GM10266 (cell line): ENCODE data around the gene PLCH1.

Experiments used
- DNase-seq: peaks from one replicate; pipeline ENCODE4 v3.0.0; 2012; ENCODE audit errors: extremely low spot score
- CTCF ChIP-seq: IDR thresholded peaks from 2 replicates; pipeline ENCODE4 v1.5.1; 2012; ENCODE audit warnings: mild to moderate bottlenecking, low read depth; ENCODE audit not compliant: control insufficient read depth, insufficient read depth; ENCODE audit errors: missing control alignments

PLCH1 gene

GRCh38 chr3:155744626-155745324 lies at the start of gene PLCH1:
Gene PLCH1 (minus strand): TSS chr3:155745071. CDS start chr3:155704224, 40,847 bp downstream.
- no peak for TF ChIP-seq CTCF
- peak; percentile 57 for DNase-seq

- no peak for DNase-seq
- TF ChIP-seq CTCF: no peak
Measured at GRCh38 chr3:155792532-155792931, 47.7 kb upstream of the PLCH1 start.

GRCh38 chr3:155791190-155791589 lies 46.3 kb upstream of the PLCH1 start:
- no peak for DNase-seq
- no peak for TF ChIP-seq CTCF

GRCh38 chr3:155790272-155790925 lies 45.5 kb upstream of the PLCH1 start:
- no peak for TF ChIP-seq CTCF
- DNase-seq: no peak

DNA sequence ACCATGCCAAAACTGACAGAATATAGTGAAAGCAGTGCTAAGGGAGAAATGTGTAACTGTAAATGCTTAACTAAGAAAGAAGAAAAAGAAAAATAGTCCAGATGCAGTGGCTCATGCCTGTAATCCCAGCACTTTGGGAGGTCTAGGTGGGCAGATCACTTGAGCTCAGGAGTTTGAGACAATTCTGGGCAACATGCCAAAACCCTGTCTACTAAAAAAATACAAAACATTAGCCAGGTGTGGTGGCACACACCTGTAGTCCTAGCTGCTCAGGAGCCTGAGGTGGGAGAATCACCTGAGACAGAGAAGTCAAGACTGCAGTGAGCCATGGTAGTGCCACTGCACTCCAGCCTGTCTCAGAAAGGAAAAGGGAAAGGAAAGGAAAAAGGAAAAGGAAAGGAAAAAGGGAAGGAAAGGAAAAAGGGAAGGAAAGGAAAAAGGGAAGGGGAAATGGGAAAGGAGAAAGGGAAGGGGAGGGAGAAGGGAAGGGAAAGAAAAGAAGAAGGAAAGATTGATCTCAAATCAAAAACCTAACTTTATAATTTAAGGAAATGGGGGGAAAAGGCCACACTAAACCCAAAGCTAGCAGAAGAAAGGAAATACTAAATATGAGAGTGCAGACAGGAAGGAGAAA lies 40.9 kb upstream of the PLCH1 start:
- no peak for TF ChIP-seq CTCF
- DNase-seq: no peak

DNA sequence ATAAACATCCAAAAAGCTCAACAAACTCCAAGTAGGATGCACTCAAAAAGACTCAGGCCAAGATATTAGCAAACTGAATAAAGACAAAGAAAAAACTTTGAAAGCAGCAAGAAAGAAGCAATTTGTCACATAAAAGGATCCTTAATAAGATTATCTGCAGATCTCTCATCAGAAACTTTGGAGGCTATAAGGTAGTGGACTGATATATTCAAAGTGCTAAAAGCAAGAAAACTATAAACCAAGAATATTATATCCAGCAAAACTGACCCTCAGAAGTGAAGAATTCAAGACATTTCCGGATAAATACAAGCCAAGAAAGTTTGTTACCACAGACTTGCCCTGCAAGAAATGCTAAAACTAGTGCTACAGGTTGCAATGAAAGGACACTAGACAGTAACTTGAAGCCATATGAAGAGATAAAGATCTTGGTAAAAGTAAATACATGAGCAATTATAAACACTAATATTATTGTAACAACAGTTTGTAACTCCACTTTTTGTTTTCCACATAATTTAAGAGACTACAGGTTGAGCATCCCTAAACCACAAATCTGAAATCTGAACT lies 37.6 kb upstream of the PLCH1 start:
- DNase-seq: no peak
- no peak for TF ChIP-seq CTCF

DNA sequence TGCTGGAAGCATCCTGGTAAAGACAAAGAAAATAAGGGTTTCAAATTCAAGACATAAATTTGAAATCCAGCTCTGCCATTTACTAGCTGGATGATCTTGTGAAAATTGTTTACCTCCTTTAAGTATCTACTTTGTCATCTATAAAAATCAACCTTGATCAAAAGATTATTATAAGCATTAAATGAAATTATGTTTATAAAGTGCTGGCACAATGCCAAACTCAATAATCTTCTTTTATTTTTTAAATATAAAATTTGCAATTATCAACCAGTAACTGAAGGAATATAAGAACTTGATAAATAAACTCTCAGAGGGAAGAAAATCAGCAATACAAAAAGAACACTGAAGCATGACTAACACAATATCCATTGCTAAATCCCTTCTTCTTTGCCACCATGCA lies 35.4 kb upstream of the PLCH1 start:
- no peak for DNase-seq
- no peak for TF ChIP-seq CTCF
